ENCODE results near the gene LCT. TPM values are rescaled to one million over a fixed set of nuclear protein-coding genes. Genes with fewer than 3 reads are reported as not detected.
"Not testable (repeated sequence)": the region's sequence is repeated elsewhere in the genome, so short reads cannot be mapped to it uniquely, and the experiment has no call there.

The LCT gene
- total RNA-seq = not detected in 2 replicates

DNA sequence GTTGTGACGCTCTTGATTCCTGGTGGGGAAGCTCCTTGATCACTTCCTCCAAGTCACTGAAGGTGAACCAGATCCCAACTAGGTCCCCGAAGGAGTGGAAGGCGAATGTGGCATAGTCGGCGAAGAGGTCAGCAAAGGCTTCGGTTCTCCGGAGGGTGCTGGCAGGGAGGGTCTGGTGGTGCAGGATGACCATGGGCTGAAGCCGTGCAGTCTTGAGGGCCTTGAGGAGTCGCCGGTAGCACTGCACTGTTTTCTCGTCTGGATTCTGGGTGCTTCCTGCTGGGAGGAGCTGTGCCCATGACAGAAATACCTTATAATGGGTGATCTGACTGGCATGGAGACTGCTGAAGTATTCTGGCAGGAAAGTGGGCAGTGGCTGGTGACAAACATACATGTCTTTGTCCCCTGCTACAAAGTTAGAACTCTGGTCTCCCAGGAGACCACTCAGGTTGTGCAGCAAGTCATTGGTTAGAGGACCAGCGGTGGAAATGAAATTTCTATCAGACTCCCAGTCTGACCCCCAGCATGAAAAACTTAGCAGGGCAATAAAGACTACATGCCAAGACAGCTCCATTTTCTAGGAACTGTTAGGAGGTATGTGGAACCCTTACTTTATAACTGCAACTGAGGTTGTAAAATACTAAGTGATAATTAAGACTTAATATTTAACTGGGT lies at the start of gene LCT:
LCT (minus strand) TSS at position 589 of the 675 bp plus-strand sequence; CDS start at position 574, 15 bp downstream.
- H3K4me3 ChIP-seq (ENCODE audit: low read depth, low read length) = no peak within 1 kb of the TSS
- no peaks in the 10 kb centered on the region for H3K27me3 ChIP-seq (ENCODE audit: control insufficient read depth, insufficient read depth, low read length)
- TF ChIP-seq, protein P1, sequence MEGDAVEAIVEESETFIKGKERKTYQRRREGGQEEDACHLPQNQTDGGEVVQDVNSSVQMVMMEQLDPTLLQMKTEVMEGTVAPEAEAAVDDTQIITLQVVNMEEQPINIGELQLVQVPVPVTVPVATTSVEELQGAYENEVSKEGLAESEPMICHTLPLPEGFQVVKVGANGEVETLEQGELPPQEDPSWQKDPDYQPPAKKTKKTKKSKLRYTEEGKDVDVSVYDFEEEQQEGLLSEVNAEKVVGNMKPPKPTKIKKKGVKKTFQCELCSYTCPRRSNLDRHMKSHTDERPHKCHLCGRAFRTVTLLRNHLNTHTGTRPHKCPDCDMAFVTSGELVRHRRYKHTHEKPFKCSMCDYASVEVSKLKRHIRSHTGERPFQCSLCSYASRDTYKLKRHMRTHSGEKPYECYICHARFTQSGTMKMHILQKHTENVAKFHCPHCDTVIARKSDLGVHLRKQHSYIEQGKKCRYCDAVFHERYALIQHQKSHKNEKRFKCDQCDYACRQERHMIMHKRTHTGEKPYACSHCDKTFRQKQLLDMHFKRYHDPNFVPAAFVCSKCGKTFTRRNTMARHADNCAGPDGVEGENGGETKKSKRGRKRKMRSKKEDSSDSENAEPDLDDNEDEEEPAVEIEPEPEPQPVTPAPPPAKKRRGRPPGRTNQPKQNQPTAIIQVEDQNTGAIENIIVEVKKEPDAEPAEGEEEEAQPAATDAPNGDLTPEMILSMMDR (IDR thresholded peaks at IDR 0.05; ENCODE audit: insufficient read depth, low read length, poor library complexity, severe bottlenecking) = no peak

DNA sequence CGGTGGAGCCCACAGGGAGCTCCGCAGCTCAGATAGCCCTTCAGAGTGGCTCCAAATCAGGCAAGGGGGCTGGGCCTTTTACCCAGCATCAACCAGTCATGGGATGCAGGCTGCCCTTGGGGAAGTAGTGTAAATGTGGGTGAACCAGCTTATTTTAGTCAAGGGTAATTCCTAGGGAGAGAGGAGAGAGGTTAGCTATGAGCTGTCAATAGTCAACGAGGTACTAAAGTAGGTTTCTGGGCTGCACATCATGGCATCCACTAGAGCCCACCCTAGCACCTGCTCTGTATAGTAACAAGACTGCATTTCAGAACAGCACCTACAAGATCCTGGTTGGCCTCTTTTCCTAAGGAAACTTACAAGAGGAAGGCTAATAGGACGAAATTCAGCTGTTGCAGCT lies 48.7 kb upstream of the LCT start:
- H3K36me3 ChIP-seq (ENCODE audit: control insufficient read depth, insufficient read depth, low read length) = no peaks in the 10 kb centered on the region
- TF ChIP-seq, protein P1 (IDR thresholded peaks at IDR 0.05; ENCODE audit: insufficient read depth, low read length, poor library complexity, severe bottlenecking) = no peak
- H3K4me3 ChIP-seq (ENCODE audit: low read depth, low read length) = no peak overlapping the region
- no peaks in the 10 kb centered on the region for H3K27me3 ChIP-seq (ENCODE audit: control insufficient read depth, insufficient read depth, low read length)
- no peak for DNase-seq (ENCODE audit: low read depth)

More for the DNA sequence above, at the start of gene LCT:
- DNase-seq (ENCODE audit: low read depth) = no peak
- no peaks in the 10 kb centered on the region for H3K36me3 ChIP-seq (ENCODE audit: control insufficient read depth, insufficient read depth, low read length)

DNA sequence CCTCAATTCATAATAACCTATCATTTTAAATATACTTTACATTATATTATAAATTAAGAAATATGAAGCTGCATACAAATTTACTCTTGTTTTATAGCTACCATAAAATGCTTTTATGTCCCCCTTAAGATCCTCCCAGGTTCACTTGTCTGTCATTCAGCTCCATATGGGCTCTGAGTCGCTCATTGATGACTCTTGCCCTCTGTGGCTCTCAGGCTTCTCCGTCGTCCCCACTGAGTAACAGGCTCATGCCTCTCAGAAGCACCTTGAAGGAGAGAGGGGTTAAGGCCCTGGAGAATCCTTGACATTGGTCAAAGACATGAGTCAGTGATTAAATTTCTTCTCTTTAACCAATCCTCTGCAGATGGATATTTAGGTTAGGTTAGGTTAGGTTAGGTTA lies 45.4 kb upstream of the LCT start:
- Histone ChIP-seq H3K36me3 (ENCODE audit: control insufficient read depth, insufficient read depth, low read length) (no peaks in the 10 kb centered on the region), H3K27me3 (ENCODE audit: control insufficient read depth, insufficient read depth, low read length) (no peaks in the 10 kb centered on the region)
- TF ChIP-seq, protein P1 (IDR thresholded peaks at IDR 0.05; ENCODE audit: insufficient read depth, low read length, poor library complexity, severe bottlenecking) = no peak

DNA sequence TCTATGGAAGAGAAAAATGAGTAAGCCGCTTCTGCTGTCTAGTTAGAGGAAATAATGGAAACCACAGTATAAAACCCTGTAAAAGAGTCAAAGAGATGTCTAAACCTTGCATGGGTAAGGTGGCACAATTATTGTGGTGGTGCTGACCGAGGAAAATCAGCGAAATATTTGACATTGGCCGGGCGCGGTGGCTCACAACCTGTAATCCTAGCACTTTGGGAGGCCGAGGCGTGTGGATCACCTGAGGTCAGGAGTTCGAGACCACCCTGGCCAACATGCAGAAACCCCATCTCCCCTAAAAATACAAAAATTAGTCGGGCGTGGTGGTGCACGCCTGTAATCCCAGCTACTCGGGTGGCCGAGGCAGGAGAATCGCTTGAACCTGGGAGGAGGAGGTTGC lies 39.8 kb upstream of the LCT start:
- H3K4me3 ChIP-seq (ENCODE audit: low read depth, low read length) = peak overlapping the region; percentile 16
- DNase-seq (ENCODE audit: low read depth); H3K36me3 ChIP-seq (ENCODE audit: control insufficient read depth, insufficient read depth, low read length); H3K27me3 ChIP-seq (ENCODE audit: control insufficient read depth, insufficient read depth, low read length): not testable (repeated sequence)

More for the DNA sequence above, 45.4 kb upstream of the LCT start:
- H3K4me3 ChIP-seq (ENCODE audit: low read depth, low read length) = no peak overlapping the region
- DNase-seq (ENCODE audit: low read depth) = no peak

DNA sequence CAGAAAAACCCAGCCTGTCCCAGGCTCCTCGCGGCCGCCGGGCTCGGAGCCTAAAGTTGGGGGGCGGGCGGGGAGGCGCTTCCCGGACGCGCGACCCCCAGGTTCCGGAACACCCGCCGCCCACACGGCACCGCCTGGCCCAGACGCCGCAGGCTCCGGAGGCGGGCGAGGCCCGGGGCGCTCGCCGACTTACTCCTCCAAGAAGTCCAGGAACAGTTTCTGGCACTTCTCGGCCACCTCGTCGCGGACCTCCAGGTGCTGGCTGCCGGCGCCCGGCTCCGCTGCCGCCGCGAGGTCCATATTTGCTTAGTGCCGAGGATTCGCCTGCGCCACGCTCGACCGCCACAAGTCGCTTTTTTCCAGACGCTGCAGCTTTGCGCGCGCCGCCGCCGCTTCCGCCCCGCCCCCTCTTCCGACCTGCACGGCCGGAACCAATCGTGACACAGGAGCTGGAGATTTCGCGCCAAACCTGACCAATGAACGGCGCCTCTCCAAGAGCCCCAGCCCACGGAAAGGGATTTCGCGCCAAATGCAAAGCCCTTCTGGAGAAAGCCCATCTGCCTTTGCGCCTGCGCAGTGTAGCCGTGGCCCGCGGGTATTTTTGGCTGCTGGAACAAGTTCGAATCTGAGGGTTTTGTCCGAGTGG lies 39.2 kb upstream of the LCT start, which contains the start of gene MCM6:
MCM6 (minus strand) TSS at position 378 of the 646 bp plus-strand sequence; CDS start at position 300, 78 bp downstream.
- peak; percentile 97 for DNase-seq (ENCODE audit: low read depth)
- no peaks in the 10 kb centered on the region for H3K27me3 ChIP-seq (ENCODE audit: control insufficient read depth, insufficient read depth, low read length)
- TF ChIP-seq, protein P1 (IDR thresholded peaks at IDR 0.05; ENCODE audit: insufficient read depth, low read length, poor library complexity, severe bottlenecking) = no peak

DNA sequence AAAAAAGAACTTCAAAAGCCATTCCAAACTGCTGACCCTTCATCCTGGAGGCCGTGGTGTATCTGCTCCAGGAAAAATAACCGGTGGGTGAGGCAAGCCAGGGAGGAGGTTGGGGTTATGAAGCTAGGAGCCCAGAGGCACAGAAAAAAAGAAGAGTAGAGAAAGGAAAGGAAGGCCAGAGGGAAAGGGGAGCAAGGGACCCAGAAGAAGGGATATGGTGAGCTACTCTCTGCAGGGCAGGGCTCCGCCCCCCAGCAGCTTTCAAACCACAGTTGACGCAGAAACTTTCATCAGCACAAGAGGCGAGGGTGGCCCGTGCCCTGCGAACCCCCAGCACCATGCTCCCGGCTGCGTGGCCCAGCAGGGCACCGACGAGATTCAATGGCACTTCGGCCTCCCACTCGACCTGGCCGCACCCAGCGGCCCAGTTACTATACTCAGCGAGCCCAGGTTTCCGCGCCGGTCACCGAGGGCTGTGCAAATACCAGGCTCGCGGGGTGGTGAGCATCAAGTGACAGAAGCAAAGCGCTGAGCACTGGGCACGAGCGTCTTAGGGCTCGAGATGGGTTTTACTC lies 38.6 kb upstream of the LCT start:
- peak; percentile 9 for DNase-seq (ENCODE audit: low read depth)
- no peaks in the 10 kb centered on the region for H3K36me3 ChIP-seq (ENCODE audit: control insufficient read depth, insufficient read depth, low read length)
- H3K27me3 ChIP-seq (ENCODE audit: control insufficient read depth, insufficient read depth, low read length) = no peaks in the 10 kb centered on the region
- TF ChIP-seq, protein P1 (IDR thresholded peaks at IDR 0.05; ENCODE audit: insufficient read depth, low read length, poor library complexity, severe bottlenecking) = no peak
- H3K4me3 ChIP-seq (ENCODE audit: low read depth, low read length) = peak overlapping the region; percentile 77

More for the DNA sequence above, 39.2 kb upstream of the LCT start, which contains the start of gene MCM6:
- no peaks in the 10 kb centered on the region for H3K36me3 ChIP-seq (ENCODE audit: control insufficient read depth, insufficient read depth, low read length)
- peak within 1 kb of the TSS; percentile 77 for H3K4me3 ChIP-seq (ENCODE audit: low read depth, low read length)
